ENCODE data around the gene SERPINA3.
"Not testable (repeated sequence)": the region's sequence is repeated elsewhere in the genome, so short reads cannot be mapped to it uniquely, and the experiment has no call there.

SERPINA3 gene

GRCh38 chr14:94612174-94612573 is at the start of gene SERPINA3:
Gene SERPINA3, plus strand, starts transcription at chr14:94612391. Its CDS starts 2,051 bp downstream, at chr14:94614442.
- DNase-seq = no peak

GRCh38 chr14:94562941-94563883 is 49.0 kb upstream of the SERPINA3 start:
- no peak for DNase-seq

GRCh38 chr14:94564381-94564780 is 47.8 kb upstream of the SERPINA3 start:
- DNase-seq = no peak

DNA sequence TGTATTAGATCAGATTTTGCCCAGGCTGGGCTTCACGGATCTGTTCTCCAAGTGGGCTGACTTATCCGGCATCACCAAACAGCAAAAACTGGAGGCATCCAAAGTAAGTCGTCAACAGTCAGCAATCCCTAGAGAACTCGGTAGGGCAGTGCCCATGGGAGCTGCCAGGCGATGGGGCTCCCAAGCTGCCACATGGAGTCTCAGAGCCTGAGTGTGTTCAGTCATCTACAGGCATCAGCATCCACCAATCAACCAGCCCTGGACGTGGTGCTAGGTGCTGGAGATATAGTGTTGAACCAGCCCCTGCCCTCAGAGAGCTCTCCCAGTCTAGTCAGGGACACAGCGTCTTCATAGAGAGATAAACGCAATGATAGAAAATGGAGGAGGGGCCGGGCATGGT is 44.0 kb upstream of the SERPINA3 start:
- no peak for DNase-seq

- DNase-seq = no peak
These were observed 42.7 kb upstream of the SERPINA3 start for GRCh38 chr14:94569381-94570001.

DNA sequence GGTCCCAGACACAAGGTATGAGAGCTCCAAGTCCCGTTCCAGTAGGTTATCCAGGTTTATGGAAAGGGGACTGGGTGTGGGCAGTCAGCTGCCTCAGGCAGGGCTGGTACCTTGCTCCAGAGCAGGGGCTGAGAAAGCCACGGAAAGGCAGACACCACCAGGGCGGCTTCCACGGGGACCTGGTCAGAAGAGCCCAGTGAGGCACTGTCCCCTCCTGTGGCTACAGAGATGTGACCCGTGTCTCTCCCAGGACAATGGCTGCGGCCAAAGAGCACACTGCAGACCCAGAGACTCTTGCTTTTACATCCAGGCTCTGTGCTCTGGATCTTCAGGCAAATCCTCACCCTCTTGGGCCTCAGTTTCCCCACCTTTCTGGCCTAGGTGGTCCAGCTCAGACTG is 42.2 kb upstream of the SERPINA3 start:
- no peak for DNase-seq

- no peak for DNase-seq
These were observed 41.8 kb upstream of the SERPINA3 start for GRCh38 chr14:94570440-94570839.

DNA sequence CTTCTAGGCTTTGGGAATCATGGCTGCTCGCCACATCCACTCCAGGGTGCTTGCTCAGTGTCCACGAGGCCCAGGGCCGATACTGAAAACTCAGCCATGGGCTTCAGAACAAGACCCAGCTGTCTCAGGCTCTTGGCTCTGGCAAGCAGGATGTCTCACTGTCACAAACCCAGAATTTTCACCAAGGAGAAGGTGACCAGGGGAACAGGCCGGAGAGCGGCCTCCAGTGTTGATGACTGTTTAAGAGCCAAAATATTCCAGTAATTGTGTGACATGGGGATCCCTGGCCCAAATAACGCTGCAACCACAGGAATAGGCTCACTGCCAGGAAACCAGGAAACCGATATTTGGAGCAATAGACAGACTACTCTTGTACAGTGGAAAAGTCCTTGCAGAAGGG is 40.8 kb upstream of the SERPINA3 start:
- DNase-seq = no peak

GRCh38 chr14:94571950-94572349 is 40.2 kb upstream of the SERPINA3 start:
- no peak for DNase-seq

DNA sequence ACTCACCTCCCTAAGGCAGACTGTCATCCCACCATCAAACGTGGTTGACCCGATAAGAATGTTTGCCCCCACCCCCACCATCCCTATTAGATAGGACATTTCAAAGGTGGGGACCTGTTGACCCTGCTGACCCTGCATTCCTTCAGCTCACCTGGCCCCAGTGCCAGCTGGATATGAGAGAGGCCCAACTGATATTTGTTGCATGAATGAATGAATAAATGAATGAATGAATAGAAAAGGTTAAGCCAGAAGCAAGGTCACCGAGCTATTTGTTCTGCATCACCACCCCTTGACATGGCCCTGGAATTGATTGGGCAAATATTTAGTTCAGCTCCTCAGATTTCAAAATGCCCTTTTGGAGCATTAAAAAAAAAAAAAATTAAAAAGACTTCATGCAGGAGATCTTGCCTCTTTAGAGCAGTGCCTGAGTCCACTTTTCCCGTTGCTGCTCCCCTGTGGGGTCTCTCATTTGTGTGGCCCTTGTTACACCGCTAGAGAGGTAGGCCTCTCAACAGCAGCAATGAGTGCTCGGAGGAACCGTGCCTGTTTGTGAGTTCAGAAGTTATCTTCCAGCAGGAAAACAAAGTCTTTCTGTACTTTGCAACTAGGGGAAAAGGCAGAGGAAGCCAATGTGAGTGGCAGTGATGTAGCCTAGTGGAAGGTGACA is 39.4 kb upstream of the SERPINA3 start:
- DNase-seq = no peak

DNA sequence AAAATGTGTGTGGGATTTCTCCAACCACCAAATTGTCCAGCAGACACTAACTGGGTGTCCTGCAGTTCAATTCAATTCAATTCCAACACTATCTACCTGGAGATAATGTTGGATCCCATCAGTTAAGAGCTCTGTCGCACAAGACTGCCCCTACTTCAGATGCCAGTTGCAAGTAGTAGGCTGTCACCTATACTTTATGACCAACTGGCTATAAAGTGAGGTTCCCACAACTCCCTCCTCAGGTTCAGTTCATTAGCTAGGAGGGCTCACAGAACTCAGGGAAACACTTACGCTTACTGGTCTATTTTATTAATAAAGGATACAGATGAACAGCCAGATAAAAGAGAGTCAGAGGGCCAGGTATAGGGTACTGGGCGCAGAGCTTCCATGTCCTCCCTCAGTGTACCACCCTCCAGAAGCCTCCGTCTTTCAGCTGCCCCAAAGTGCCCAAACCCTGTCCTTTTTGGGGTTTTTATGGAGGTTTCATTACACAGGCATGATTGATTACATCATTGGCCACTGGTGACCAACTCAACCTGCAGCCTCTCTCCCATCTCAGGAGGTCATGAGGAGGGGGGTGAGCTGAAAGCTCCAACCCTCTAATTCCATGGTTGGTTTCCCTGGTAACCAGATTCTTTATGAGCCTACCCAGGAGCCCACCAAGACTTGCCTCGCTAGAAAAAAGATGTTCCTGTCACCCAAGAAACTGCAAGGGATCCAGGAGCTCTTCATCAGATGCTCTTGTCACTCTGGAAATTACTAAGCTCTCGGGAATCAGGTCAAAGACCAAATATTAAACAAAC is 38.5 kb upstream of the SERPINA3 start:
- no peak for DNase-seq

DNA sequence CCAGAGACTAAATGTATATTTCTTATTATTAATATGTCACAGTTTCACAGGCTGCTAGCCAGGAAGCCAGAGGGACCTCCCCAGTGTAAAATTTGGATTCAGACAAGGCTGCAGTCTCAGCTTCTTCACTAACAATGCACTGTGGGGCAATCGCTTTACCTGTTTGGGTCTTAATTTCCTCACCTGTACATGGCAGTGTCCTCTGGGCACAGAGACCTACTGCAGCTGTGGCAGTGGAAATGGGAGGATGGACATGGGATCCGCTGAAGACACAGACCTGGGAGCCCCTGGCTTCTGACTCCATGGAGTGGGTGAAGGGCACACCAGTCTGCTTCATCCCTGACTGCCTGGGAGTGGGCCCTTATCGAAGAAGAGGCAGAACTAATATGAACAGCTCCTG is 37.9 kb upstream of the SERPINA3 start:
- DNase-seq = no peak

- no peak for DNase-seq
These were observed 36.2 kb upstream of the SERPINA3 start for GRCh38 chr14:94575730-94576585.

DNA sequence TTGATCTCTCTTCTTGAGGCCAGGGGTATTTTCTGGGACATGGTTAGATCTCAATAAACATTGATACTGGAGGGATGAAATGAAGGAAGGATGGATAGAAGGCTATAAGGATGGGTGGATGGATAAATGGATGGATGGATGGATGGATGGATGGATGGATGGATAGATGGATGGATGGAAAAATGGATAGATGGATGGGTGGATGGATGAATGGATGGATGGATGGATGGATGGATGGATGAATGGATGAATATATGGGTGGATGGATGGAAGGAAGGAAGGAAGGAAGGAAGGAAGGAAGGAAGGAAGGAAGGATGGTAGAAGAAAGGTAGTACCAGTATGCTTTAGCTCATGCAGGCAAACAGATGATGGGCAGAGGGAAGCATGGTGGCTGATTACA is 34.7 kb upstream of the SERPINA3 start:
- not testable (repeated sequence) for DNase-seq

GRCh38 chr14:94578712-94579111 is 33.5 kb upstream of the SERPINA3 start:
- DNase-seq = no peak

DNA sequence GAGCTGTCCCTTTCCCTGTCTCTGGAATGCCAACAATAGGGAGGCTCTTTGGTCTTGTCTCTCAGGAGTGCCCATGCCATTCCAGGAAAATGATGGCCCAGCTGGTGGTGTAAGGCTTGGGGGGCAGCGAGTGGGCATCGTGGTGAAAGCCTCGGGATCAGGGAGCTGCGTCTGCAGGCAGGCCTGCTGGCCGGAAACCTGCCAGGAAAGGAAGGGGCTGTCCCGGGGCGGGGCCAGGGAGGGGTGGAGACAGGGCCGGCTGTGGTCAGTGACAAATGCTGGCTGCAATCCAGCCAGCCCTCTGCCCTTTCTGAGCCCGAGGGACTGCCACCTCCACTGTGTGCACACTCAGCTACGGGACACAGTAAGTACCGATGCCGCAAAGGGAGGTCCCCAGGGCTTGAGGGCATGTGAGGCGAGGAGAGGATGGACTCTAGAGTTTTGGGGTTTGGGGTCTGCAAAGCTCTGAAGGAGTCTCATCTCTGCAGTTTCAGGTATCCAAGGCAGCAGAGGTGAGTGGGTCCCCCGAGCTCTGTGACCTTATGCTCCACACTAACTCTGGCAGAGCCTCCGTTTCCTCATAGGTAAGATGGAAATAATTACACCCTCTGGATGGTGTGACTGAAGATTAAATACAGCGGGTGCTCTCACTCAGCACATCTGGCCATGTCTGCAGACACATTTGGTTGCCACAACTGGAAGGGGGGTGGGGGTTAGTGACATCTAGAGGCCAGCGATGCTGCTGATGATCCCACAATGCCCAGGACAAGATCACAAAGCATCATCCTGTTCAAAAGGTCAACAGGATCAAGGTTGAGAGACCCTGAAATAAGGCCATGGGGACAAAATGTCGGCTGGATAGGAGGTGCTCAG is 30.8 kb upstream of the SERPINA3 start, which contains the start of gene SERPINA5:
Gene SERPINA5 (plus strand): TSS at position 300 of the 873 bp plus-strand sequence. CDS start 5,937 bp downstream, outside the sequence.
- DNase-seq = no peak

DNA sequence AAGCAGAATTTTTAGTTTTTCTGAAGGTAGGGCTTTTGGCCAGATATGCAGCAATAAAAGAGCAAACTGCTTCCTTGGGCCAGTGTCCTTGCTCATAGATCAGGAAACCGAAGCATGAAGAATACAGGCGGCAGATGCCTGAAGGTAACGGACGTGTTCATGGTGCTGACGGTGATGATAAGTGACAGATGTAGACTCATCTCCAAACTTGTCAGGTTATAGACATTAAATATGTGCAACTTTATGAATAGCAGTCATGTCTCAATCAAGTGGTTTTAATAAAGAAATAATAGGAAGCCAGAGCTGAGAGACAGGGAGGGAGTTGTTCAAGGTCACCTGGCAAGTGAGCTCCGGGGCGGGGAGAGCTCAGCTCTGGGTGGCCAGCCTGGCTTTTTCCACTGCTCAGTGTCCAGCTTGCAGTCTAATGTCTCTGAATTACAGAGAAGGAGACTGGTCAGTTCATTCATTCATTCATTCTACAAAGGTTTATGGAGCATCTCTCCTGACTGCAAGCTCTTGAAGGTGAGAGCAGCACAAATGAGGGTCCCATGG is 29.9 kb upstream of the SERPINA3 start:
- DNase-seq = no peak

- DNase-seq = no peak
These were observed 29.3 kb upstream of the SERPINA3 start for GRCh38 chr14:94582851-94583250.

DNA sequence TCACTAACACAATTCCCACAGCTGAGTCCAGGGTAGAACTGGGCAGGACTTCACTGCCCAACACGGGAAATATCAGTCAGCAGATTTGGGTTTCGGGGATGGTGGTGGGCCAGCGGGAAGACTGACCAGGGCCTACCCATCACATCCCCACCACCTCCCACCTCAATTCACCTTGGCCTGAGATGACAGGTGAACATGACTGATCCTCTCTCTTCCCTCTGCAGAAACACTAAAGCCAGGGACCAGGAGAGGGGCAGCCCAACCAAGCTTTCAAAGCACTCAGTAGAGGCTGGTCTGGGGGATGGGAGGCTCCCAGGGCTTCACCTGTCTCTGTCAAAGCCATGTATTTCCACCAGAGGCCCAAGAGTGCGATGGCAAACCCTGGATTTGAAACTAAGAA is 28.6 kb upstream of the SERPINA3 start:
- no peak for DNase-seq

DNA sequence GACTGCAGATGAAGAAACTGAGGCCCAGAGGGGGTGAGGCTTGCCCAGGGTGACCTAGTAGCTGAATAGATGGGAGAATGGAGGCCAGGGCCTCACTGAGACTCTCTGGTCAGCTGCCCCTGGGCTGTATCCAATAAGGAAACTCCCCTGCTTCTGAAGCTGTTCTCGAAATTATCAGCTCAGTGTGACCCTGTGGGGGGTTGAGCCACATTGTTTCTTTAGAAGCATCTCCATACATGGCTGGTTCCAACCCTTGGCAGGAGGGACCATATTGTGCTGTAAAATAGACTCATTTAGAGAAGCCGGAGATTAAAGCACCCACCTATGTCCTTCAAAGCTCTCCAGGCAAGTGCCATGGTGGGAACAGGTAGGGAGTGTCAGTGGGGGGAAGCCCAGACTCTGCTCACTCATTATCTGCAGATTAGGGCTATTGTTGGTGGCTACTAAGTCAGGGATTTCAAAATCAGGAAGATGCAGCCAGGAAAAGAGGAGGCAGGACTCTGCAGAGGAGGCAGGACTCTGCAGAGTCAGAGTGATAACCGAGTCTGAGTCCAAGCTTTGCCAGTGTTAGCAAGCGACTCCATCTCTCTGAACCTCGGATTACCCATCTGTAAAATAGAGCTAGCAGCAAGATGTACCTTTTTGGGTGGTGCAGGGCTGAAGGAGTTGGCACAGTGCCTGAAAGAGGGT is 27.5 kb upstream of the SERPINA3 start:
- no peak for DNase-seq

Measured in NCI-H1436 treated with DMSO at 0.1 percent for 48 hours (cell line).